ENCODE measurements around the gene KRT15. TPM values are rescaled to one million over a fixed set of nuclear protein-coding genes. Genes with fewer than 3 reads are reported as not detected.

Gene KRT15
- total RNA-seq, 6 donors from 2014 or later, result 10.5 to 57.9 (median 19.2) TPM

- H3K4me3 ChIP-seq, result no peak overlapping the region
- ATAC-seq (ENCODE audit: low FRiP score in 2 of 2) (no peak), DNase-seq (no peak)
- 84 to 88% methylated on average over 10 of the region's 10 CpGs for WGBS, 2 donors
- H3K27me3 ChIP-seq, result no peaks in the 10 kb centered on the region
- H3K9me3 ChIP-seq, result no peaks in the 10 kb centered on the region
- H3K36me3 ChIP-seq, result no peaks in the 10 kb centered on the region
- H3K27ac ChIP-seq, result no peak overlapping the region
- TF ChIP-seq EP300 (IDR thresholded peaks at IDR 0.05) (no peak), POLR2A (IDR thresholded peaks at IDR 0.05) (no peak), CTCF (IDR thresholded peaks at IDR 0.05) (no peak), POLR2AphosphoS5 (IDR thresholded peaks at IDR 0.05) (no peak)
- peaks cover 0 to 2% (median 0%) of the 10 kb centered on the region in 4 donors for H3K4me1 ChIP-seq
Observed at GRCh38 chr17:41540921-41541625, 22.4 kb upstream of the KRT15 start.

- no peaks in the 10 kb centered on the region for H3K9me3 ChIP-seq
- no peaks in the 10 kb centered on the region for H3K36me3 ChIP-seq
- WGBS, 2 donors, result 66 to 76% methylated on average over 7 of the region's 7 CpGs
- no peak overlapping the region for H3K4me3 ChIP-seq
- TF ChIP-seq POLR2AphosphoS5 (IDR thresholded peaks at IDR 0.05) (no peak), POLR2A (IDR thresholded peaks at IDR 0.05) (no peak)
- DNase-seq (no peak), ATAC-seq (ENCODE audit: low FRiP score in 2 of 2) (no peak)
- no peaks in the 10 kb centered on the region for H3K27me3 ChIP-seq
- H3K4me1 ChIP-seq, result peaks cover 0 to 7% (median 2%) of the 10 kb centered on the region in 4 donors
- H3K27ac ChIP-seq, result no peak overlapping the region
Observed at GRCh38 chr17:41539979-41540701, 21.4 kb upstream of the KRT15 start.

- no peak for TF ChIP-seq POLR2A (IDR thresholded peaks at IDR 0.05)
- no peak for TF ChIP-seq POLR2AphosphoS5 (IDR thresholded peaks at IDR 0.05)
- no peak for TF ChIP-seq EP300 (IDR thresholded peaks at IDR 0.05)
- TF ChIP-seq CTCF (IDR thresholded peaks at IDR 0.05), result no peak
- Histone ChIP-seq H3K4me1 (peaks cover 0 to 7% (median 2%) of the 10 kb centered on the region in 4 donors), H3K36me3 (no peaks in the 10 kb centered on the region), H3K4me3 (no peak overlapping the region), H3K9me3 (no peaks in the 10 kb centered on the region), H3K27me3 (no peaks in the 10 kb centered on the region), H3K27ac (no peak overlapping the region)
- 72 to 88% methylated on average over 1 to 5 of the region's 5 CpGs for WGBS, 2 donors
- DNase-seq, result no peak
- ATAC-seq (ENCODE audit: low FRiP score in 2 of 2), result no peak
Observed at GRCh38 chr17:41539071-41539492, 20.4 kb upstream of the KRT15 start.

- Histone ChIP-seq H3K4me1 (peaks cover 0 to 7% (median 2%) of the 10 kb centered on the region in 4 donors), H3K9me3 (no peaks in the 10 kb centered on the region), H3K27ac (no peak overlapping the region), H3K27me3 (no peaks in the 10 kb centered on the region), H3K36me3 (no peaks in the 10 kb centered on the region), H3K4me3 (no peak overlapping the region)
- WGBS, 2 donors, result 52 to 79% methylated on average over 4 to 5 of the region's 5 CpGs
- ATAC-seq (ENCODE audit: low FRiP score in 2 of 2), result no peak
- no peak for TF ChIP-seq CTCF (IDR thresholded peaks at IDR 0.05)
- no peak for TF ChIP-seq EP300 (IDR thresholded peaks at IDR 0.05)
- no peak for TF ChIP-seq POLR2A (IDR thresholded peaks at IDR 0.05)
- TF ChIP-seq POLR2AphosphoS5 (IDR thresholded peaks at IDR 0.05), result no peak
- DNase-seq, result no peak
Observed at GRCh38 chr17:41538565-41538991, 19.9 kb upstream of the KRT15 start.

GRCh38 chr17:41537990-41538389 is 19.3 kb upstream of the KRT15 start:
- ATAC-seq (ENCODE audit: low FRiP score in 2 of 2), result no peak
- H3K27me3 ChIP-seq, result no peaks in the 10 kb centered on the region
- H3K27ac ChIP-seq, result peak overlapping the region in 1 of 4 donors; percentile 17
- H3K4me3 ChIP-seq, result no peak overlapping the region
- peaks cover 0 to 7% (median 2%) of the 10 kb centered on the region in 4 donors for H3K4me1 ChIP-seq
- WGBS, 2 donors, result 63 to 79% methylated on average over 8 to 9 of the region's 9 CpGs
- TF ChIP-seq POLR2AphosphoS5 (IDR thresholded peaks at IDR 0.05) (no peak), POLR2A (IDR thresholded peaks at IDR 0.05) (no peak), CTCF (IDR thresholded peaks at IDR 0.05) (no peak), EP300 (IDR thresholded peaks at IDR 0.05) (no peak)
- DNase-seq, result peak in 1 of 2 donors; percentile 56
- H3K36me3 ChIP-seq, result no peaks in the 10 kb centered on the region
- no peaks in the 10 kb centered on the region for H3K9me3 ChIP-seq

Data from upper lobe of left lung (tissue), 6 donors.